ENCODE data around the gene CACNB1. TPM values are rescaled to one million over a fixed set of nuclear protein-coding genes. Genes with fewer than 3 reads are reported as not detected.

The CACNB1 gene
- total RNA-seq, 2 donors from 2014 or later: 2.3 TPM

DNA sequence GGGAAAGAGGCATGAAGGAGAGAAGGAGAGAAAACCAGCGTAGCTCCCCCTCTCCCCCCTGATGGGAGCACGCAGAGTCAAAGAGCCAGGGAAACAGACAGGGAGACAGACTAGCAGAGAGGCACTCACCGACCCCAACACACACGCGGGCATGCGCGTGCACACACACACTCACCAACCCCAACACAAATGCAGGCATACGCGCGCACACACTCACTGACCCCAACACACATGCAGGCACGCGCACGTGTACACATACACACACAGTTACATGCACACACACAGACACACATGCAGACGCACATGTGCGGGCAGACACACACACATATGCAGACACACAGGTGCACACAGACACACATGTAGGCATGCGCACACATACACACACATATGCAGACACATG, 4.6 kb downstream of the CACNB1 start:
- ATAC-seq (no peak), DNase-seq (no peak)
- 94 to 97% methylated on average over 16 of the region's 16 CpGs for WGBS, 2 donors
- Histone ChIP-seq H3K36me3 (replicated peaks in 1 of 2; ENCODE audit: insufficient read depth in 1 of 2, low read depth in 2 of 2) (no peaks in the 10 kb centered on the region), H3K9me3 (no peaks in the 10 kb centered on the region), H3K4me1 (peaks cover 13% of the 10 kb centered on the region), H3K4me3 (no peak overlapping the region), H3K27me3 (no peaks in the 10 kb centered on the region), H3K27ac (no peak overlapping the region)
- intact Hi-C loops (cut with DNase I): no loop called here
- TF ChIP-seq, protein P1, sequence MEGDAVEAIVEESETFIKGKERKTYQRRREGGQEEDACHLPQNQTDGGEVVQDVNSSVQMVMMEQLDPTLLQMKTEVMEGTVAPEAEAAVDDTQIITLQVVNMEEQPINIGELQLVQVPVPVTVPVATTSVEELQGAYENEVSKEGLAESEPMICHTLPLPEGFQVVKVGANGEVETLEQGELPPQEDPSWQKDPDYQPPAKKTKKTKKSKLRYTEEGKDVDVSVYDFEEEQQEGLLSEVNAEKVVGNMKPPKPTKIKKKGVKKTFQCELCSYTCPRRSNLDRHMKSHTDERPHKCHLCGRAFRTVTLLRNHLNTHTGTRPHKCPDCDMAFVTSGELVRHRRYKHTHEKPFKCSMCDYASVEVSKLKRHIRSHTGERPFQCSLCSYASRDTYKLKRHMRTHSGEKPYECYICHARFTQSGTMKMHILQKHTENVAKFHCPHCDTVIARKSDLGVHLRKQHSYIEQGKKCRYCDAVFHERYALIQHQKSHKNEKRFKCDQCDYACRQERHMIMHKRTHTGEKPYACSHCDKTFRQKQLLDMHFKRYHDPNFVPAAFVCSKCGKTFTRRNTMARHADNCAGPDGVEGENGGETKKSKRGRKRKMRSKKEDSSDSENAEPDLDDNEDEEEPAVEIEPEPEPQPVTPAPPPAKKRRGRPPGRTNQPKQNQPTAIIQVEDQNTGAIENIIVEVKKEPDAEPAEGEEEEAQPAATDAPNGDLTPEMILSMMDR (IDR thresholded peaks at IDR 0.05): no peak
- no peak for TF ChIP-seq POLR2A (IDR thresholded peaks at IDR 0.05)

DNA sequence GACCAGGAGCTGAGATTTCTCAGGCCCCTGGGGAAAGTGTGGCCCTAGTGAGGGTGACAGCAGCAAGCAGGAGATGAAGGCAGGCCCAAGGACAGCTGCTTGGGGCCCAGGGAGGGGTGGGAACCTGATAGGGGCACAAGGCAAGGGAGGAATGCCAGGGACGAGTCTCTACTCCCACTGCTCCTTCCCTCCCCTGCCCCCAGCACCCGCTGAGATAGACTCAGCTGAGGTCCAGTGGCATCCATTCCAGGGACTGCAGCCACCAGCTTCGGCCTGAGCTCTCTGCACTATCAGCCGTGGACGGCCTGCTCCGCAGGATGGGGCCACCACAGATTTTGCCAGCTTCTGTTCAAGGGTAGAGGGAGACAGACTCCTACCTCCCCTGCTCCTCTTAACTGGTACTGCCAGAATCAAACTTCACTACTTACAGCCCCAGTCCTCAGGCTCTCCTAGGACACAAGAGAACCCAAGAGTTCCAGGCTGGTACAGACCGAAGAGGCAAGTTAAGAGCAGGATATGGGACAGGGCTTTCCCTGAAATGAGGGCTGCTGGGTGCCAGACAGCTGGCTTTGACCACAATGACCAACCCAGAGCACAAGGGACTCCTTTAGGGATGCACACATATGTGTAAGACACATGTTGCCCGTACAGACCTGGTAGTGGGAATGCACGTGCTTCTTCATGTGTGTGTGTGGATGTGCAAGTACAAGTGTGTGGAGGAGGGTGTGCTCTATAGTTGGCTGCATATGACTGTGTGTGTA, 5.5 kb downstream of the CACNB1 start:
- no peaks in the 10 kb centered on the region for H3K9me3 ChIP-seq
- no peak overlapping the region for H3K27ac ChIP-seq
- no peaks in the 10 kb centered on the region for H3K36me3 ChIP-seq (replicated peaks in 1 of 2; ENCODE audit: insufficient read depth in 1 of 2, low read depth in 2 of 2)
- ATAC-seq (no peak), DNase-seq (no peak)
- H3K27me3 ChIP-seq: no peaks in the 10 kb centered on the region
- peaks cover 9% of the 10 kb centered on the region for H3K4me1 ChIP-seq
- intact Hi-C loops (cut with DNase I): no loop called here
- 88 to 89% methylated on average over 3 to 9 of the region's 9 CpGs for WGBS, 2 donors
- TF ChIP-seq, protein P1 (IDR thresholded peaks at IDR 0.05): no peak
- no peak overlapping the region for H3K4me3 ChIP-seq

DNA sequence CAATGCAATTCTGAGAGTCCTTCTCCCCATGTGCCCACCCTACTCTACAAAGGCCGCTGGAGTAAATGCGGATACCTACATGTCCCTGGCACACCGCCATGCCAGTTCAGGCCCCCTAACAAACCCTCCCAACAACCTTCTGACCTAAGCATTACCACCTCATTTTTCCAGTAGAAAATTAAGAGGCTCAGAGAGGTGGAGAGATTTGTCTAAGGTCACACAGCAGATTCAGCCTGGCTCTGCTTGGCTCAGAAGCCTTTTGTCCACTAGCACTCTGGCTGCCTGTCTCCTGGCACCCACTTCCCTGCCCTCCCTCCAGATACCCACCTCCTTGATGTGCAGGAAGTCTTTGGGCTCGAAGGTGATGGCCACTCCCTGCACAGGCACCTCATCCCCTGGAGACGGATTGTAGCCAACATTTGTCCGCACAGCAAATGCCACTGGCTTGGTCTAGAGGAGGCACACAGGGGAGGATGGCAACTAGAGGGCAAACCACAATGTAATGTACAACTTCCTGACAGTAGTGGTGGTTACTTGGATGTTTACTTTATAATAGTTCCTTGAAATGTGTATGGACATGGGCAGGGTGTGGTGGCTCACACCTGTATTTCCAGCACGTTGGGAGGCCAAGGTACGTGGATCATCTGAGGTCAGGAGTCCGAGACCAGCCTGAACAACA, 10.2 kb downstream of the CACNB1 start:
- Histone ChIP-seq H3K4me3 (no peak overlapping the region), H3K27ac (no peak overlapping the region), H3K36me3 (replicated peaks in 1 of 2; ENCODE audit: insufficient read depth in 1 of 2, low read depth in 2 of 2) (no peaks in the 10 kb centered on the region), H3K4me1 (no peaks in the 10 kb centered on the region), H3K27me3 (no peaks in the 10 kb centered on the region), H3K9me3 (no peaks in the 10 kb centered on the region)
- ATAC-seq: no peak
- no peak for TF ChIP-seq POLR2A (IDR thresholded peaks at IDR 0.05)
- TF ChIP-seq, protein P1 (IDR thresholded peaks at IDR 0.05): no peak
- DNase-seq: no peak
- 92 to 98% methylated on average over 6 to 9 of the region's 9 CpGs for WGBS, 2 donors
- intact Hi-C loops (cut with DNase I): no loop called here

DNA sequence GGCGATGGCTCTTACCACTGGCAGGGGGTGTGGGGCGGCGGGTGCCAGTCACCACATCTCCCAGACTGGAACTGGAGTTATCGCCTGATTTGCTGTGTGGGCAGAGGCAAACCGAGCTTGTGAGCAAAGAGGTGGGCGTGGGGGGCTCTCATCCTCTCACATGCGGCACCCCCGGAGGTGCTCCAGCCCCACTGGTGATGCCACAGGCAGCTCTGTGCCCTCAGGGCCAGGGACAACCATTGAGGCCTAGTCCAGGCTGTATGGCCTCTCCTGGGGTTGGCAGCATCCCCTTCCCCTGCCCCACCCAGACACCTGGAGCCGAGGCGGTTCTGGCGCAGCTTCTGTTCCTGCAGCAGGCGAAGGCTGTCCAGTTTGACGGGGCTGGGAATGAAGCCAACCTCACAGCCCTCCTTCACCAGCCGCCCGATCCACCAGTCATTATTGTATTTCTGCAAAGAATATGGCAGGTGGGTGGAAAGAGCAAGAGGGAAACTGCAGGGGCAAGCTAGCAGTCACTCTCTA, 10.9 kb downstream of the CACNB1 start:
- Histone ChIP-seq H3K36me3 (replicated peaks in 1 of 2; ENCODE audit: insufficient read depth in 1 of 2, low read depth in 2 of 2) (no peaks in the 10 kb centered on the region), H3K4me3 (no peak overlapping the region), H3K4me1 (no peaks in the 10 kb centered on the region), H3K27me3 (no peaks in the 10 kb centered on the region), H3K9me3 (no peaks in the 10 kb centered on the region), H3K27ac (no peak overlapping the region)
- ATAC-seq (no peak), DNase-seq (no peak)
- intact Hi-C loops (cut with DNase I): no loop called here
- TF ChIP-seq, protein P1 (IDR thresholded peaks at IDR 0.05): no peak
- no peak for TF ChIP-seq POLR2A (IDR thresholded peaks at IDR 0.05)
- 77 to 100% methylated on average over 4 to 14 of the region's 15 CpGs for WGBS, 2 donors
